ENCODE measurements around the gene LRRC37A2.
"Not testable (repeated sequence)": the region's sequence is repeated elsewhere in the genome, so short reads cannot be mapped to it uniquely, and the experiment has no call there.

Gene LRRC37A2

DNA sequence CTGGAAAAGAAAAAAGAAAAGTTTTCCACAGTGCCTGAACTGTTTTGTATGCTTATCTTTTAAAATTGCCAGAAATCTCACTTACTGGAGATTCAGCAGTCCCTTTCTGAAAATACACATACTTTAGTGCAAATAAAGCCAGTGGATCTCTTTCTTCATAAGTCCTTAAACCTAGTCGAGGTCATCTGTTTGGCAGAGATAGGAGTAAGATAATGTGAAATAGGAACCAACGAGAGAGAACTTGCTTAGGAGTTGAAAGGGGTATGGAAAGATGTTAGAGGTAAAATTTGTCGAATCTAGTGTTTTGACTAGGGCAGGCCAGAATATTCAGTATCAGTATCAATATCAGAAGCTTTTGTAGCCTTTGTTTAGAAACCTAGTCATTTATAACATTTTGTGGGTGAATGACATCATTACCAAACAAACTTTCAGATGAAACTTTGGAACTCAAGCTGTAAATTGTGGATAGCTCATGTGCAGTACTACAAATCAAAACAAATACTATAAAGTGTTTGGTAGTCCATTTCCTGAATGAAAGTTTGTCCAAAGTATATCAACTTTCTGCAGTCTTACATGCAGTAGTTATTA is 86.2 kb downstream of the LRRC37A2 start:
- DNase-seq (ENCODE audit: low spot score) = not testable (repeated sequence)

DNA sequence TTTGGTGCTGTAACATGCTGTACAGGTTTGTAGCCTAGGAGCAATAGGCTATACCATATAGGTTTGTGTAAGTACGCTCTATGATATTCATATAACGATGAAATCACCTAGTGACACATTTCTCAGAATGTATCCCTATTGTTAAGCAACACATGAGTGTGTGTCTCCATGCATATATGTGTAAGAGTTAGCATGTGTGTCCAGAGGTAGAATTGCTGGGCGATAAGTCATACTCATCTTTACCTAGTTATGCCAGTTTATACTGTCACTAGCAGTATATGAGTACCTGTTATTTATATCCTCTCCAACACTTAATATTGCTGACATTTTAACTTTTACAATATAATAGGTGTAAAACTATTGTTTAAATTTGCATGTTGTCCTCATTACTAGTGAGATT is 88.5 kb downstream of the LRRC37A2 start:
- not testable (repeated sequence) for DNase-seq (ENCODE audit: low spot score)

DNA sequence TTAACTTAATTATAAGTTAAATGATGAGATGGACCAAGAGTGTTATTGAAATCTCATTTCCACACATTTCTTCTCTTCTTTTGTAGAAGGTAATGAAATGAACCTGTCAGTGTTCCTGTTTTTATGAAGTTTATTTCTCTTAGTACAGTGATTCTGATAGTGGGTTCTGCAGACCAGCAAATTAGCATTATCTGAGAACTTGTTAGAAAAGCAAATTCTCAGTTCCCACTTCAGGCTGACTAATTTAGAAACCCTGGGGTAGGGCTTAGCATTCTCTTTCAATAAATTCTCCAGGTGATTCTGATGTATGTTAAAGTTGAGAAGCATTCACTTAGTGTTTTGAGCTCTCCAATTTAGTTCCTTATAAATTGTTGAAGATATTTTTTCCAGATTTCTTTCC is 90.9 kb downstream of the LRRC37A2 start:
- not testable (repeated sequence) for DNase-seq (ENCODE audit: low spot score)
